ENCODE results near the gene TTC22.
"Not testable (repeated sequence)": the region's sequence is repeated elsewhere in the genome, so short reads cannot be mapped to it uniquely, and the experiment has no call there.

TTC22 gene

DNA sequence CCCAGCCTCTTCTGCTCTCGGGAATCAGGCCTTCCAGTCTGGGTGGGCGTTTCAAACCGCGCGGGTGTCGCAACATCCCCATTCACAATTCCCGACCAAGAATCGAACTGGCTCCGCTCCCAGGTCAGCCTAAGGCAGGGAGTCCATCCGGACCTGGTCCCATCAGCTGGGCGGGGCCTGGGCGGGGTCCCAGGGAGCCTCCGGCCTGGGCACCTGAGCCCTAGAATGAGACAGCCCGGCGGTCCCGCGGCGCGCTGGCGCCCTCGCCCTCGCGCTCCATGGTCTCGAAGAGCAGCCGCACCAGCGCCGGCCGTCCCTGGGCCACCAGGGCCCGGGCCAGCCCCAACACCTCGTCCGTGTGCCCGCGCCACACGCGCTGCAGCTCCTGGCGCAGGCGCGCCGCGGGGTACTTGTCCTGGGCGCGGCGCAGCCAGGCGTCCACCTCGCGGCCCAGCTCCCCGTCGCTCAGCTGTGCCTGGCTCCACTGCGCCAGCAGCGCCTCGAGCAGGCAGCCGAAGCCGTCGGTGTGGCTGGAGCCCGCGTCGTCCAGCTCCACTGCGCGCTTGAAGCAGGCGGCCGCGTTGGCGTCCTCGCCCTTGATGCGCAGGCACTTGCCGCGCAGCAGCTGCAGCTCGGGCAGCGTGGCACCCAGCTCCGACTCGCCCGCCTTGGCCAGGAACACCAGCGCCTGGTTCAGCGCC lies 19.9 kb downstream of the TTC22 start:
- no peak for DNase-seq

GRCh38 chr1:54777431-54777830 lies 23.7 kb downstream of the TTC22 start:
- DNase-seq = no peak

GRCh38 chr1:54777011-54777410 lies 24.1 kb downstream of the TTC22 start:
- no peak for DNase-seq

- not testable (repeated sequence) for DNase-seq
Observed at GRCh38 chr1:54775828-54776721, 25.0 kb downstream of the TTC22 start.

GRCh38 chr1:54774820-54775498 lies 26.2 kb downstream of the TTC22 start:
- no peak for DNase-seq

DNA sequence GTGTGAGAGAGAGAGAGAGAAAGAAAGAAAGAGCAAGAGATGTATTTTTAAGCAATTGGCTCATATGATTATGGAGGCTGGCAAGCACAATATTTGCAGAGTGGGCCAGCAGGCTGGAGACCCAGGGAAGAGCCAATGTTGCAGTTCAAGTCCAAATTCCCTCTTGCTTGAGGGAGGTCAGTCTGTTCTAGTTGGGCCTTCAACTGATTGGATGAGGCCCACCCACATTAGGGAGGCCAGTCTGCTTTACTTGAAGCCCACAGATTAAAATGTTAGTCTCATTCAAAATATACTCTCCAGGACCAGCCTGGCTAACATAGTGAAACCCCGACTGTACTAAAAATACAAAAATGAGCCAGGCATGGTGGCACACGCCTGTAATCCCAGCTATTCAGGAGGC lies 28.2 kb downstream of the TTC22 start:
- no peak for DNase-seq

DNA sequence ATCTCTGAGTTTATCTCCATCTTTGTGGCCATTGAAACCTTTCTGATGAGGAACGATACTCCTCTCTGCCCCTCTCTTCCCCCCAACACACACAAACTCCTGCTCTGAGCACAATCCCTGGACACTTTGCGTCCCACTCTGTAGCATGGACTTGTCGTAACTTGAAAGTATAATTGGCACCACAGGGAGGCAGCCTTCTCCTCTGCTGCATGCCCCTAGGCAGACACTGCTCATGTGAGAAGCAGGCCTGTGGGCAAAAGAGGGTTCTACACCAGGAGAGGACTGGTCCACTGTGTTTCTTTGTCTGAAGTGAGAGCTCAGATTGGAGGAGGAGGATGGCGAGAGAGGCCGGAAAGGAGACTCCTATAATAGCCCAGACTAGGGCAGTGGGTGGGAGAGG lies 33.0 kb downstream of the TTC22 start:
- DNase-seq = no peak

- DNase-seq = no peak
Observed at GRCh38 chr1:54767526-54767925, 33.6 kb downstream of the TTC22 start.

DNA sequence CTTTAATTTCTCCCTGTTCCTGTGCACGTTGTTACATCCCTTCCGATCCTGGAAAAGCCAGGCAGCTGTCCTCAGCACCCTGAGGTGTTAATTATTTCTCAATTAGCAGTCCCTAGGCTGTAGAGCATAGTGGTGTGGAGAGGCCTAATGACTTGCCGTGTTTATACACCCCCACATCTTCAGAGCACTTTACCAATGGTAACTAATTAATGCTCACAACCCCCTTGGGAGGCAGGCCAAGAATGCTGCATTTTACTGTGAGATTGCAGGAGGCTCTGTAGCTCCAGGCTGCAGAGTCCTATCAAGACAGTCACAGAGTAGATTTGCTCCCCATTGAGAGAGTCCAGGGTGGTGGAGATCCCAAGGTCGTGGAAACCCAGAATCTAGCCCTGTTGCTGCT lies 34.4 kb downstream of the TTC22 start:
- no peak for DNase-seq

DNA sequence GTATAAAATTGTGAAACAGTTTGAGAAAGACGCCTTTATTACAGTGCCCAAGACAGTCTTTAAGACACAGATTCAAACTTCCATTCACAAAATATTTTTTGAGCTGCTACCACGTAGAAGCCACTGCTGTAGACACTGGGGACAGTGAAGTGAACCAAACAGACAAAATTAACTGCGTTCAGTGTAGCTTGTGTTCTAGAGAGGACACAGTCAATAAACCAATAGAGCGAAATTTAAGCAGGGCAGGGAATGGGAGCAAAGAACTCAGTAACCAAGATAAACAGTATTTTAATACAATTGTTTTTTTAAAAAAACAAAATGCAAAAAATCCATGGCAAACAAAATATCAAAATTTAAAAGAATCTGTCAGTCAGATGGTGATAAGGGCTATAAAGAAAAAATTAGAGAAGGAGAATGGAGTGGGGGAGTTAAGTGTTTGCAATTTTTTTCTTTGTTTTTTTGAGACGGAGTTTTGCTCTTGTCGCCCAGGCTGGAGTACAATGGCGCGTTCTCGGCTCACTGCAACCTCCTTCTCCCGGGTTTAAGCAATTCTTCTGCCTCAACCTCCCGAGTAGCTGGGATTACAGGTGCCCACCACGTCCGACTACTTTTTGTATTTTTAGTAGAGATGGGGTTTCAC lies 36.1 kb downstream of the TTC22 start:
- no peak for DNase-seq

DNA sequence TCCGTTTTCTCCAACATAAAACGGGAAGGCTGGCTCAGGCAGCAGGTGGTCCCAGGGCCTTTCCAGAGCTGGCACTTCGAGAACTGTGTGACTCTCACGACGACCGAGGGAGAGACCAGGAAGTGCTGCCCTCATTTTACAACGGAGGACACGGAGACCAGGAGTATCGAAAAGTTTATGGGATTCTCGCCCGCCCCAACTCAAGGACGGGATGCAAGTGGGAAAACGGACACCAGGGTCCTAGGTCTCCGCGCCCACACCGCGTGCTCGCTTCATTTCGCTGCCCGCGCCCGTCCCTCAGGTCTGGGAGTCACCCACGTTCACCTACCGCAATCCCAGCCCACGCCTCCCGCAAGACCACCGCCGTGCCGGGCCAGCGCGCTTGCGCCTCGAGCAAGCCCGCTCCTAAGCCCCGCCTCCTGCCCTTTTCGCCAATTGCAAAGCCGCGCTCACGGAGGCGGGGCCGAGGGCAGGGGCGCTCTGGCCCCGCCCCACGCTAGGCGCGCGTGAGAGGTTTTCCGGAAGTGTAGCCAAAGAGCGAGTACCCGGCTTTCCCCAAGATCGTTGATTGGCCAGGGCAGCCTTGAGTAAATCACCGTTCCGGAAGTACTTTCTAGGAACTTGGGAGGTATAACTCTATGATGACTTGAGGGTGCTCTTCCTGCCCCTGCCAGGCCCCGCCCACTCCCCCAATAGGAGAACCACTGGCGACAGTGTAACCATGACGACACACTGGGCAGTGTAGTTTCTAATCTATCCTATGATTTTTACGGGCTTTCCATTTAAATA lies 36.8 kb downstream of the TTC22 start, which contains the start of gene PARS2:
Gene PARS2, minus strand, starts transcription at position 391 of the 789 bp plus-strand sequence. CDS start 5,362 bp downstream, outside the sequence.
- DNase-seq = peak; percentile 99

GRCh38 chr1:54763816-54764132 lies 37.3 kb downstream of the TTC22 start:
- DNase-seq = no peak

DNA sequence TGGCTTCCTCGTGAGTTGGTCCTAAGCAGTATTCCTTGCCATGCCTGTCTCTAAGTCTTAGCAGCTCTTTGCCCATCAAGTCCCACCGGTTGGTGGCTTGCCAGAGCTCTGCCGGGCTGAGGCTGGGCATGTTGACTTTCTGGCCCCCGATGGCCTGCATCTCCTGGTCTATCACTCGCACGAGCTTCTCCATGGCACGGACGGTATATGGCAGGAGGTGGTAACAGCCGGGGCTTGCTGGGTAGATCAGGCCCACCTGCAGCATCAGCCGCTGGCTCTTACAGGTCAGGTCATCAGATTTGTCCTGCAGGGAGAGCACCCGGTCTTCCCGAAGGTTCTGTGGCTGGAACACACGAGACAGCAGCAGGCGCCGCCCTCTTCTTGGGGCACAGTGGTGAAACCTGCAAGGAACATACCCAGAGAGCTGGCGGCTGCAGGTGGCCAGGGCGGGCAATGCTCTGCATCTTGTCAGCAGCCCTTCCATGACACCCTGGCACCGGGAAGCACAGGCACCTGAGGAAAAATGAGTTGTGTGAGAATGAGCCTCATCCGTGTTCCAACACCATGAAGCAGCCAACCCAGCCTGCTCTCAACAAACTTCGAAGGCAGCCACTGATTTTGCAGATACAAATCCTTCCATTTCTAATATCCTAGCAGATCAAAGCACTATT lies 42.3 kb downstream of the TTC22 start:
- DNase-seq = no peak

GRCh38 chr1:54757833-54758232 lies 43.3 kb downstream of the TTC22 start:
- DNase-seq = no peak

- no peak for DNase-seq
Observed at GRCh38 chr1:54754486-54755285, 46.4 kb downstream of the TTC22 start.

DNA sequence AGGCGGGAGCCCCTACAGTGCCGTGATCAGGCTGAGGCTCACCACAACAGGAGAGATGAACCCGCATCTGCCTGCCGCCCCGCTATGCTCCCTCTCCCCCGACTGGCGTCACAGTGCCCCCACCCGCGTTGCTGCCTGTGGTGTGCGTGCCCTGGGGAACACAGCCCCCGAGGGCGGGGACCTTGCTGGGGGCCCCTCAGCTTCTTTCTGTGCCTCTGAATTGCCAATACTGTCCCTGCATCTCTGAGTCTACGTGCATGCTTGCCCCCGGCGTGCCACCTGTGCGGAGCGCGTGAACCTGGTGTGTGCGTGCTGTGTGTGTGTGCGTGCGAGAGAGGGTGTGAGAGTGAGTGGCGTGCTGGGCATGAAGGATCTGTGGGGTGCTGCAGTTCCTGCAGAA lies 47.1 kb downstream of the TTC22 start:
- no peak for DNase-seq

DNA sequence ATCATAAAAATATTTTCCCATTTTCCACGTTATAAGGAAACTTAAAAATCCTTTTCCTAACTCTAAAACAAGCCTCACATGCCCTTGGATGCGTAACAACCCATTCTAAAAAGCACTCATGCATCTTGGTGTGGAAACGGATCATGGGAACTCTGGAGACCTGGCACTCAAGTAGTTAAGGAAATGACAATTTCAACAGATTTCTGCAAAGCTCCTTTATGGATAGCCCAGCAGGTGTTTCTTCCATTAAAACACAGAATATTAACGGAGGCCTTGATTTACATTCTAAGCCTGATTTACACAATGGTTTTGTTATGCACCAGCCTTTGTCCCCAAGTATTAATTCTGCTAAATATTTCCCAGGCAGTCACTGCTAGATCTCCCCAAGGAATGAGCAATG lies 49.7 kb downstream of the TTC22 start:
- DNase-seq = no peak

- DNase-seq = no peak
Observed at GRCh38 chr1:54750596-54750995, 50.5 kb downstream of the TTC22 start.

GRCh38 chr1:54748094-54748835 lies 52.9 kb downstream of the TTC22 start:
- DNase-seq = no peak

DNA sequence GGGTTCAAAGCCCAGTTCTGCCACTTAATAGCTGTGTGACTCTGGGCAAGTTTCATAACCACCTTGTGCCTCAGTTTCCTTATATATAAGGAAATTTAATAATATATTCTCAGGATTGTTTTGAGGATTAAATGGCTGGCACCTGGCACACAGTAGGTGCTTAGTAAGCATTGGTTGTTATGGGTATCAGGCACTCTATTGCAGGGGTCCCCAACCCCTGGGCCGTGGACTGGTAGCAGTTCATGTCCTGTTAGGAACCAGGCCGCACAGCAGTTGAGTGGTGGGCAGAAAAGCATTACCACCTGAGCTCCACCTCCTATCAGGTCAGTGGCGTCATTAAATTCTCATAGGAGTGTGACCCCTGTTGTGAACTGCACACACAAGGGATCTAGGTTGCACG lies 55.3 kb downstream of the TTC22 start:
- no peak for DNase-seq
